ENCODE results near the gene LCE2B.

GRCh38 chr1:152658649-152659048 lies 27.3 kb upstream of the LCE2B start:
- TF ChIP-seq CTCF (tag by site-specific recombination; IDR thresholded peaks at IDR 0.05) (no peak), SALL2 (tag by site-specific recombination; IDR thresholded peaks at IDR 0.05; ENCODE audit: borderline replicate concordance) (no peak), SP2 (tag by site-specific recombination; IDR thresholded peaks at IDR 0.05) (no peak), ZNF341 (tag by site-specific recombination; IDR thresholded peaks at IDR 0.05; ENCODE audit: low read depth) (no peak), ZEB2 (tag by site-specific recombination; IDR thresholded peaks at IDR 0.05) (no peak), ZNF558 (tag by site-specific recombination; IDR thresholded peaks at IDR 0.05) (no peak), REST (tag by site-specific recombination; IDR thresholded peaks at IDR 0.05) (no peak), HOXC10 (CRISPR knock-in tag; IDR thresholded peaks at IDR 0.05) (no peak), TCF7L2 (IDR thresholded peaks at IDR 0.05; ENCODE audit: borderline replicate concordance, low read depth, low read length) (no peak), ZNF529 (tag by site-specific recombination; IDR thresholded peaks at IDR 0.05; ENCODE audit: insufficient replicate concordance) (no peak), YY1 (tag by site-specific recombination; IDR thresholded peaks at IDR 0.05) (no peak), ZNF530 (tag by site-specific recombination; IDR thresholded peaks at IDR 0.05; ENCODE audit: low read depth) (no peak), ZNF548 (tag by site-specific recombination; IDR thresholded peaks at IDR 0.05) (no peak)
